ENCODE results near the gene TCF7L1.
"Not testable (repeated sequence)": the region's sequence is repeated elsewhere in the genome, so short reads cannot be mapped to it uniquely, and the experiment has no call there.

The TCF7L1 gene

GRCh38 chr2:85291425-85292023, 158.3 kb downstream of the TCF7L1 start:
- no peak for DNase-seq

- DNase-seq = no peak
Measured at GRCh38 chr2:85302121-85302520, 168.9 kb downstream of the TCF7L1 start.

GRCh38 chr2:85303780-85304531, 170.8 kb downstream of the TCF7L1 start:
- DNase-seq = no peak

GRCh38 chr2:85307527-85307897, 174.3 kb downstream of the TCF7L1 start:
- DNase-seq = no peak

GRCh38 chr2:85308201-85308600, 175.0 kb downstream of the TCF7L1 start:
- no peak for DNase-seq

GRCh38 chr2:85308896-85309555, 175.8 kb downstream of the TCF7L1 start:
- no peak for DNase-seq

GRCh38 chr2:85309699-85310321, 176.6 kb downstream of the TCF7L1 start:
- DNase-seq = no peak

GRCh38 chr2:85310330-85310729, 177.1 kb downstream of the TCF7L1 start:
- DNase-seq = no peak

- no peak for DNase-seq
Measured at GRCh38 chr2:85312404-85312803, 179.2 kb downstream of the TCF7L1 start.

GRCh38 chr2:85314884-85315242, 181.7 kb downstream of the TCF7L1 start:
- no peak for DNase-seq

GRCh38 chr2:85315921-85316320, 182.7 kb downstream of the TCF7L1 start:
- DNase-seq = not testable (repeated sequence)

GRCh38 chr2:85318222-85319074, 185.3 kb downstream of the TCF7L1 start:
- no peak for DNase-seq

GRCh38 chr2:85319796-85320195, 186.6 kb downstream of the TCF7L1 start:
- no peak for DNase-seq

GRCh38 chr2:85323351-85323987, 190.3 kb downstream of the TCF7L1 start:
- no peak for DNase-seq

- DNase-seq = not testable (repeated sequence)
Measured at GRCh38 chr2:85323988-85324367, 190.8 kb downstream of the TCF7L1 start.

GRCh38 chr2:85324639-85325465, 191.7 kb downstream of the TCF7L1 start:
- DNase-seq = no peak

GRCh38 chr2:85325466-85325811, 192.2 kb downstream of the TCF7L1 start:
- DNase-seq = no peak

GRCh38 chr2:85326406-85327159, 193.4 kb downstream of the TCF7L1 start:
- DNase-seq = no peak

- peak in 3 of 4 experiments; percentile 27 to 34 (median 32) for DNase-seq
Measured at GRCh38 chr2:85327160-85327821, 194.1 kb downstream of the TCF7L1 start.

All from activated CD4-positive, CD25-positive, alpha-beta regulatory T cell (primary cell).